NB4 (cell line): ENCODE measurements around the gene CHRM1.

ENCODE experiments used
- CTCF ChIP-seq: IDR thresholded peaks from one replicate; pipeline ENCODE4 v1.5.1; 2012; ENCODE audit warnings: low read depth, low read length
- MAX ChIP-seq: IDR thresholded peaks from 2 replicates; pipeline ENCODE4 v1.6.1; 2011; ENCODE audit warnings: low read depth, low read length
- POLR2A ChIP-seq: IDR thresholded peaks from 2 replicates; pipeline ENCODE4 v1.6.1; 2011; ENCODE audit warnings: mild to moderate bottlenecking; ENCODE audit not compliant: insufficient read length; ENCODE audit errors: extremely low read depth

GRCh38 chr11:62918531-62918930 is 2.6 kb downstream of the CHRM1 start:
- TF ChIP-seq CTCF (no peak), POLR2A (no peak), MAX (no peak)
